Prostate gland (tissue), 2 donors: ENCODE data around the gene HOXA11. TPM values are rescaled to one million over a fixed set of nuclear protein-coding genes. Genes with fewer than 3 reads are reported as not detected.

Experiments
- DNase-seq: peaks from one replicate; pipeline ENCODE4 v3.0.0-alpha.2; 2019; ENCODE audit warnings: low spot score
- H3K27ac ChIP-seq, 2 donors: fragments of 200-600 bp; sonication (generic); 2 replicates each; pipeline ENCODE4 v1.5.1; 2017 to 2019
- H3K27me3 ChIP-seq: fragments of 200-600 bp; sonication (generic); replicated peaks from 2 replicates; pipeline ENCODE4 v1.5.1; 2019; ENCODE audit not compliant: insufficient read depth
- H3K36me3 ChIP-seq, 2 donors: fragments of 200-600 bp; sonication (generic); 1 replicate in 1 of 2; 2 replicates in 1 of 2; pipeline versions ENCODE4 v1.5.1 to v1.8.1; 2017 to 2019
- H3K4me1 ChIP-seq: fragments of 200-600 bp; sonication (generic); replicated peaks from 2 replicates; pipeline ENCODE4 v1.5.1; 2019
- H3K4me3 ChIP-seq, 2 donors: fragments of 200-600 bp; sonication (generic); 2 replicates each; pipeline ENCODE4 v1.5.1; 2017 to 2019
- H3K9me3 ChIP-seq: fragments of 200-600 bp; sonication (generic); 2 replicates; pipeline ENCODE4 v1.5.1; 2017
- CTCF ChIP-seq, 4 experiments: fragments of 200-600 bp in 2 of 4; fragments of 450-650 bp in 2 of 4; sonication (generic) in 2 of 4; IDR thresholded peaks; 1 replicate in 3 of 4; 2 replicates in 1 of 4; pipeline ENCODE4 v1.5.1; 2016 to 2019; ENCODE audit warnings: antibody characterized with exemption in 4 of 4, mild to moderate bottlenecking in 2 of 4, moderate library complexity in 2 of 4
- POLR2A ChIP-seq: fragments of 450-650 bp; IDR thresholded peaks from one replicate; pipeline ENCODE4 v1.6.1; 2016; ENCODE audit warnings: antibody characterized with exemption, mild to moderate bottlenecking
- POLR2AphosphoS5 ChIP-seq: sonication (generic); formaldehyde crosslinking; IDR thresholded peaks from one replicate; pipeline ENCODE4 v1.6.1; 2017; ENCODE audit warnings: antibody characterized with exemption
- WGBS: methylation state at CpG from one replicate; pipeline ENCODE4 v1.1.5; 2018; 5-methylcytosine and 5-hydroxymethylcytosine counted together
- intact Hi-C: fragments of 100-400 bp; cut with DNase I; formaldehyde crosslinking; loops from one replicate; pipeline ENCODE4 v1.14.2; 2022
- total RNA-seq, 2 donors: library from RNA; depleted of rRNA; stranded (reverse); fragments of >200 nt; gene quantifications; one replicate each; pipeline ENCODE4 v1.1.0, GENCODE V29; 2016

The HOXA11 gene
- total RNA-seq, 2 donors from 2014 or later: 8.5 to 9.8 TPM

DNA sequence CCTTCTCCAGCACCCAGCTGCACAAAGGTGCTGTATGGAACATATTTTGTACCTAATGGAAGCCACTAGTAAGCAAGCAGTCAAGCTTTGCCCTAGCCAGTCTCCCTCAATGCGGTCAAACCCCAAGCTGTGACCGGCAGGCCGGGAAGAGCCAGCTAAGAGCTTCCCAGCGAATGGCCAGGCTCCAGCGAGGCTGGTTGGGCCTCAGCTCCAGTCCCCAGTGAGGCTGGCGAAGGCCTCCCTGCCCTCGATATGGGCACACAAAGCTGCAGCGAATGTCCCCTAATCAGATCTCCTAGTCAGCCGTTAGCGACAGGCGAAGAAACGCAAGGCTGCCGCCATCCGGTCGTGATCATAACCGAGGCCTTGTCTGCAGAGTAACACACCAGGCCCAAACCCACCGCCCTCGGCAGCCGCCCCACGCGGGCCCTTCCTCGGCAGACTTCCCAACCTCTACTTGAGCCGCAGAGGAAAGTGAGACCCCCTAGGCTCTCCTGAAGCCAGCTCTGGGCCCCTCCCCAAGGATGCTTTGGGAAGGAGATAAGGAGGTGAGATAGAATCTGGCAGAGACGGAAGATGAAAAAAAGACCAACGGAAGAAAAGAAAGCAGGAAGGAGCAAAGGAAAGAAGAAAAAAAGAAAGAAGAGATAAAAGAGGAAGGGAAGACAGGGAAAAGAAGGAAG is 16.6 kb downstream of the HOXA11 start:
- H3K27ac ChIP-seq: peak overlapping the region; percentile 96
- no peaks in the 10 kb centered on the region for H3K4me1 ChIP-seq
- intact Hi-C loops: loop anchor here (5.0 kb wide), 1 partner anchor 966 kb away; the partner anchor contains the start of genes CBX3 and HNRNPA2B1
- no peaks in the 10 kb centered on the region for H3K27me3 ChIP-seq
- DNase-seq: peak; percentile 79
- H3K36me3 ChIP-seq: no peaks in the 10 kb centered on the region
- WGBS: 7% methylated on average over 25 of the region's 25 CpGs
- TF ChIP-seq POLR2A: peak; percentile 34
- no peak for TF ChIP-seq POLR2AphosphoS5
- no peak for TF ChIP-seq CTCF (IDR thresholded peaks at IDR 0.05)
- H3K4me3 ChIP-seq: peak overlapping the region; percentile 61 to 80
- H3K9me3 ChIP-seq: no peaks in the 10 kb centered on the region

- no peaks in the 10 kb centered on the region for H3K4me1 ChIP-seq
- WGBS: 11% methylated on average over 4 of the region's 4 CpGs
- H3K4me3 ChIP-seq: peak overlapping the region; percentile 61 to 80
- DNase-seq: no peak
- peak overlapping the region; percentile 96 for H3K27ac ChIP-seq
- H3K36me3 ChIP-seq: no peaks in the 10 kb centered on the region
- H3K9me3 ChIP-seq: no peaks in the 10 kb centered on the region
- intact Hi-C loops: loop anchor here (5.0 kb wide), 1 partner anchor 966 kb away; the partner anchor contains the start of genes CBX3 and HNRNPA2B1
- TF ChIP-seq CTCF (IDR thresholded peaks at IDR 0.05) (no peak), POLR2AphosphoS5 (no peak), POLR2A (no peak)
- no peaks in the 10 kb centered on the region for H3K27me3 ChIP-seq
These were observed 17.1 kb downstream of the HOXA11 start for GRCh38 chr7:27167916-27168264.

GRCh38 chr7:27166531-27167505 is 18.2 kb downstream of the HOXA11 start:
- Histone ChIP-seq H3K9me3 (no peaks in the 10 kb centered on the region), H3K4me3 (peak overlapping the region; percentile 61 to 80), H3K4me1 (no peaks in the 10 kb centered on the region), H3K27ac (peak overlapping the region; percentile 96), H3K27me3 (no peaks in the 10 kb centered on the region), H3K36me3 (no peaks in the 10 kb centered on the region)
- TF ChIP-seq CTCF (IDR thresholded peaks at IDR 0.05) (no peak), POLR2A (peak; percentile 11), POLR2AphosphoS5 (peak; percentile 9)
- 5% methylated on average over 50 of the region's 50 CpGs for WGBS
- DNase-seq: peak; percentile 59
- intact Hi-C loops: loop anchor here (5.0 kb wide), 1 partner anchor 965 kb away; the partner anchor contains the start of genes CBX3 and HNRNPA2B1

GRCh38 chr7:27165996-27166530 is 19.0 kb downstream of the HOXA11 start:
- H3K4me1 ChIP-seq: no peaks in the 10 kb centered on the region
- no peaks in the 10 kb centered on the region for H3K27me3 ChIP-seq

More at GRCh38 chr7:27165996-27166530, 19.0 kb downstream of the HOXA11 start:
- TF ChIP-seq CTCF (IDR thresholded peaks at IDR 0.05) (peak in 1 of 4 experiments; percentile 9), POLR2A (peak; percentile 13), POLR2AphosphoS5 (no peak)
- Histone ChIP-seq H3K4me3 (peak overlapping the region; percentile 61 to 80), H3K27ac (peak overlapping the region; percentile 96), H3K36me3 (no peaks in the 10 kb centered on the region), H3K9me3 (no peaks in the 10 kb centered on the region)
- peak; percentile 81 for DNase-seq
- WGBS: 4% methylated on average over 27 of the region's 46 CpGs
- intact Hi-C loops: loop anchor here (5.0 kb wide), 1 partner anchor 964 kb away; the partner anchor contains the start of genes CBX3 and HNRNPA2B1
